Uterus (tissue), 2 donors: ENCODE measurements around the gene ACSBG1.

ENCODE experiments used
- CTCF ChIP-seq, 4 experiments: fragments of 200-600 bp in 2 of 4; fragments of 450-650 bp in 2 of 4; sonication (generic) in 2 of 4; IDR thresholded peaks; one replicate each; pipeline ENCODE4 v1.5.1; 2016 to 2019; ENCODE audit warnings: antibody characterized with exemption in 4 of 4, mild to moderate bottlenecking in 2 of 4, moderate library complexity in 1 of 4
- POLR2A ChIP-seq, 2 donors: fragments of 450-650 bp; IDR thresholded peaks; one replicate each; pipeline ENCODE4 v1.6.1; 2016; ENCODE audit warnings: antibody characterized with exemption in 2 of 2, mild to moderate bottlenecking in 1 of 2, moderate library complexity in 1 of 2

GRCh38 chr15:78164010-78164409, 70.4 kb downstream of the ACSBG1 start:
- TF ChIP-seq CTCF (IDR thresholded peaks at IDR 0.05) (no peak), POLR2A (IDR thresholded peaks at IDR 0.05) (no peak)
